HG03457 (cell line): Measurements from ENCODE around the gene USP22.

Source experiments
- ATAC-seq: cut with Tn5 transposase; IDR thresholded peaks from one replicate; pipeline ENCODE4 v1.9.1; 2021; ENCODE audit warnings: moderate number of reproducible peaks; ENCODE audit not compliant: unreplicated experiment

Gene USP22

DNA sequence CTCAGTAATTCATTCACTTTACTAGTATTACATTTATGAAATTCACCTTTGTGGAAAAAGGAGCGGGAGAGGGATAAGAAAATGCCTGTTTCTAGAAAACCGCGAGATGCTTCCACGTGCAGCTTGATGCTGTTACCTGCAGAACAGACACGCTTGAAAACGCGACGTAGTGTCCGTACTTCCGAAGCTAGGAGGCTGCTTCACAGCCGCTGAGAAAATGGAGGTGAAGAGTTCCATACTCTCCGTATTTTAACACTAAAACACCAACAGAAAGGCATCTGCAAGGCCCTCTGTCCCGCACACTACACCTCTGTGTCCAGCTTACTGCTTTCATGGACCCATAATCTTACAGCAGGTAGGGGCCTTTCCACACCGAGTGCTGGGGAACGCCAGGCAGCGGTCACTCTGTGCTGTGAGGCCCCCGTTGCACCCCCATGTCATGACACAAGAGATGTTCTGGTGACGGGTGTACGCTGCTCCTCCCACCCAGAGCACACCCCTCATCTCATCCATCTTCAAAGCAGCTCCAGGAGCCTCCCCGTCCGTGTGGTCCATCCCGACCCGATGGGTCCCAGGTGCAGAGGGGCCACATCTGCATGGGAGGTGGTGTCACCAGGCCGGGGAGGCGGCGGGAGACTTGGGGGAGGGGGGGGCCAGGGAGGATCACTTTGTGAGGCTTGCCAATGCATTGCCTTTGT lies 40.4 kb downstream of the USP22 start:
- ATAC-seq: no peak

- ATAC-seq: no peak
Measured at GRCh38 chr17:21001813-21002221, 41.0 kb downstream of the USP22 start.

- ATAC-seq: no peak
Measured at GRCh38 chr17:21001111-21001812, 41.5 kb downstream of the USP22 start.

DNA sequence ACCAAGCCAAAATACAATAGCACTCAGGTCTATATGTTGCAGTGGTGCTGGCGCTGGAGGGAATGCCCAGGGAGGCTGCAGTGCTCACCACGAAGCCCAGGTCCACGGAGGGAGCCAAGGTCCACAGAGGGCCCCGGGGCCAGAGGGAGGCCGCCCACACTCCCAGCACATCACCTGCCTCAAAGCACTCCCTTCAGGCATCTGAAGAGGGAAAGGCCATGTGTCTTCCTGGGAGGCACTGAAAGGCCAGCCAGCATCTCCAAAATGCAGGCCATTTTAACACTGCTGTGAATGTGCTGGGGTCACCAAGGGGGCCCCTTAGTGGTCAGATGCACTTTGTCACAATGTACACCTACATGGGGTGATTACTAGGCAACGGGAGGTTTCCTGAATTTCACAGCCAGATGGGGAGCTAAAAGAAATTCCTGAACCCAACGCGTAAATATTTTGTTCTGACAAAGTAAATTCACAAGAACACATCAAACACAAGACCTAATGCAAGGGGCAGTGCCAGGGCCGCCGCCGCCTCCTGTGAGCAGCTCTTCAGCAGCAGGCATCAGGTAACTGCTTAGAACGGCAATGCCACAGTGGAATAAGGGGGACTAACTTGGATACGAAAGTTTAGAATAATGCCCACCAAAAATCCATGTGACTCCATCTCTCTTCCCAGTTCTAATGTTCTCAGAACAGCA lies 42.8 kb downstream of the USP22 start:
- no peak for ATAC-seq

- no peak for ATAC-seq
Measured at GRCh38 chr17:20999044-20999573, 43.7 kb downstream of the USP22 start.

- ATAC-seq: no peak
Measured at GRCh38 chr17:20998571-20999043, 44.2 kb downstream of the USP22 start.

- ATAC-seq: no peak
Measured at GRCh38 chr17:20997711-20998570, 44.9 kb downstream of the USP22 start.

DNA sequence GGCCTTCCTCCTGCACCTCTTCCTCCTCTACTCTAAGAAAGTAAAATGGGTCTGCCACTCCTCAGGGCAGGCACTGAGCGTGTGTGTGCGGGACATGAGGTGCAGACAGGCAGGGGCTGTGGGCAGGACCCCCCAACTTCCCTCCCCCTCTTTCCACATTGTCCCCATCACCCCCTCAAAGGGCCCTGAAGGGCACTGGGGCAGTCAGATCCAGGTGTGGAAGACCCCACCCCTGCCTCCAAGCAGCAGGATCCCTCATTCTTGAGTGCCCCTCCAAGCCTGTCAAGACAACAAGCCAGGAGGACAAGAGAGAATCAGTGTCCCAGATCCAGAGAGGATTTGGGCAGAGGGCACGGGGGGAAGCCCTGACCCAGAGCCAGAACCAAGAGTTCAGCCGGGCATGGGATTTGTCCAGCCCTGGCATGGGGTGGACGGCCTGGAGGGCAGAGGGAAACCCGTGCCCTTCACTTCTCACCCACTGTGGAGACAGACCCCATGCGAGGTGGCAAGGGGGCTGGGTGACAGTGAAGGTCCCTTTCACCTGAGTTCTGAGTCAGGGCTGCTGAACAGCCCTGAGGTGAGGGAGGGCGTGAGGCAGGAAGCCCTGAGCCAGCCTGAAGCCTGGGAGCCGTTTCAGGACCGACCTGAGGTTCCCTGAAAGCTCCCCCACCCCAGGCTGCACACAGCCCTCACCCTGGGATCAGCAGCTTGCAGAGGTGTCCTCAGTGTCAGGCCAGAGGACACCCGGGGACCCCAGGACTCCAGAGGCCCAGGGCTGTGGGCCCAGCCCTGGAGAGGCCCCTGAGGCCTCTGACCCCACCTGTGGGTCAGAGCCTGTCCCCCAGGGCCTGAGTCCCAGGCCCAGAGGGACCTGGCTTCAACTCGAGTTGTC lies 45.8 kb downstream of the USP22 start:
- no peak for ATAC-seq

DNA sequence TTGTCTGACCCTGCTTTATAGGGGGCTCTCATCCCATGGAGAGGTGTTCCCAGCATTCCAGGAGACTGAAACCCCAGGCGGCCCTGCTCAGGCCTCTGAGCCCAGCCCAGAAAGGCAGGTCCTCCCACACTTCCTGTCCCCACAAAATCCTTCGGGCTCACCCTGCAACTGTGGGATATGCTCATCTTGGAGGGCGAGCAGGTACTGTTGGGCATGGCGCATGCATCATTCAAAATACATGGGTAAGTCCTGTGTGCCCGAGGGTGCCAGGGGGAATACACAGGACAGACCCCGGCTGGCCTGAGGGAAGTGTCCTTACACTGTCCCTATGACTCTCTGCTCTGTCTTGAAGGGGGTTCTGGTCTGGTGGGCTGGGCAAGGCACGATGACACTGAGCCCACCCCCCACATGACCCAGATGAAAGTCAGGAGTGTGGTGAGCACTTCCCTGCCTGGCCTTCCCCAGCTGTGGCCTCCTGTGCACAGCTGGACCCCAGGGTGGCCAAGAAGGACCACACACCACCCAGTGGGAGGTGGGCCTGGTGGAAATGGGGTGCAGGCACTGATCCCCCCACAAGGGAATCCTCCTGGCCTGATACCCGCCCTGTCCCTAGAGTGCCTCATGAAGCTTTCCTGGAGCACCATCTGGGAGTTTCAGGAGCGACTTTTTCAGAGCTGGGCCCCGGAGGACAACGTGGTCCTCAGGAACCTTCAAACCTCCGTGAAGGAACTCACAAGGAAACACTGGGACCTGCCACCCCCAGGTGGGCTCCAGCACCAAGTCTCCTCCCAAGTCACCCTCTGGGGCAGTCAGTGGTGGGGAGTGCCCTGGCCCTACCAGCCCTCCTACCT lies 46.7 kb downstream of the USP22 start:
- ATAC-seq: no peak

DNA sequence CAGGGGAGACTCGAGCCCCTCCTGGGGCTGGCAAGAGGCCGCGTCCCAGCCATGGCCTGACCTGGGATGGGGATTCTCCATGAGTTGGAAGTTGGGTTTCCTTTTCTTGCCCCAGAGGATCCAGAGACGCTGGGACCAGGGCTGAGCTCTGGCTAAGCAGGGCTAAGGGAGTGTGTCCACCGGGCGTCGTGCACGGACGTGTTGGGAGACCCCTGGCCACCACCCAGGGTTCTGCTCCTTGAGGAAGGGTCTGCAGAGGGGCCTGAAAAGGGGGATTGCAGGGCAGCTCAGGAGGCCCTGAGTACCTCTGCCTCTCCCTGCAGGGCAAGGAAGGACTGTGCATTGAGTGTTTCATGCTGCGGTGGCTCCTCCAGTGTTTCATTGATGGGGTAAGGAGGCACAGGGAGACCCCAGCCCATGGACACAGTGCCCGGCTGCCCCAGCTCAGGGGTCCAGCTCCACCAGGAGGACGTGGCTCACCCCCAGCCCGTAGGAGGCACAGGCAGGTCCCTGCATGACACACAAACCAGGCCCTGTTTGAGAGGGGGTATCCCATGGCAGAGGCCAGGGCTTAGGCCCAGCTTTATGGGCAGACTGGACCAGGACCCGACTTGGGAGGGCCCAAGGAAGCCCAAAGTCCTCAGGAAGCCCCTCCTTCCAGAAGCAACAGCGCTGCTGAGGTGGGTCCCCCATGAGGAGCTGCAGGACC lies 47.5 kb downstream of the USP22 start:
- ATAC-seq: no peak

DNA sequence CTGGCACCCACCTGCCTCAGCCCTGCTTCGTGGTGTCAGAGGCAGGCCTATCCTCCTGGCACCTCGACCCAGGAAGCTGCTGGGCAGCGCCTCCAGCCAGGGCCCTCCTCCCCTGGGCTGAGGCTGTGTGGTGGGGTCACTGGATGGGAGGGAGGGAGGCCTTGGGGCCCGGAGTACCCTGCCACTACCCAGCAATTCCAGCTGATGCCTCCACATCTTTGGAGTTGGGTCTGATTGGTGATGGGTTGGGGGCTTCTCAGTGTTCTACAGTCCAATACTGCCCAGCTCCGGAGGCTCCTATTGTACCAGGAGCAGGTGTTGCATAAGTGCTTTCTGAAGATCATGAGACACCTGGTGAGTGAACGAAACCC lies 48.0 kb downstream of the USP22 start:
- ATAC-seq: no peak

GRCh38 chr17:20993863-20994778 lies 48.7 kb downstream of the USP22 start:
- ATAC-seq: no peak

DNA sequence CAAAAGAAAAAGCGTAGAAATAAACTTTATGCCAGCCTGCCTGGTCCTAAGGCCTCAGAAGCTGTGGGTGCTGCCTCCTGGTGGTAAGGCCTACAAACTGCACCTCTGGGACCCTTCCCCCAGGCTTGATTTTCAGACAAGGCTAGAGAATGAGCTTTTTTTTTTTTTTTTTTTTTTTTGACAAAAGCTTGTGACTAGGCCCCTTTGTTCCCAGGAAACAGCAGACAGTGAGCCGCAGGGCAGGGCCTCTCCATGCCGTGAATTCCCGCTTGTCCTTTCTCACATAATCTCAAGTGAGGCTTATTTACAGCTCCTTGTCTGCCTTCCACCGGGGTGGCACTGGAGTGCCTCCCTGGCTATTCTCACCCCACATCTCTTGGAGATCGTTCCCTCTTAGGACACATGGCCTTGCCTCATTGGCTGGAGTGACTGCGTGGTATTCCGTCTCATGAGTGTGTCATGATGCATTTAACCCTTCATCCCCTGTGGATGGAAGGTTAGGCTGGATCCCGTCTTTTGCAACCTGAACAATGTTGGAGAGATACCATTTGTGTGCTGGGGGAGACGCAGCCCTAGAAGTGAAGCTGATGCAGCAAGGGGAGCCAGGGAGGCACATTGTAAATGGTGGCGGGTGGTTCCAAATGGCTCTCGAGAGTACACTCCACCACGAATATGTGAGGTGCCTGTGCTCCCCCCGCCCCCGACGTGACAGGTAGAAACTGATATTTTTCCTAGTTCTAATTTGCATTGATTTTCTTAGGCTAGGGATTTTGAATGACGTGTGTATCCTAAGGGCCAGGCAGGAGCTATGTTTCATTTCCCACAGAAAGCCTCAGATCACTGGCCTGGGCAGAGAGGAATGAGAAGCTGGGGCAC lies 49.6 kb downstream of the USP22 start:
- ATAC-seq: no peak

- no peak for ATAC-seq
Measured at GRCh38 chr17:20992416-20992815, 50.4 kb downstream of the USP22 start.

DNA sequence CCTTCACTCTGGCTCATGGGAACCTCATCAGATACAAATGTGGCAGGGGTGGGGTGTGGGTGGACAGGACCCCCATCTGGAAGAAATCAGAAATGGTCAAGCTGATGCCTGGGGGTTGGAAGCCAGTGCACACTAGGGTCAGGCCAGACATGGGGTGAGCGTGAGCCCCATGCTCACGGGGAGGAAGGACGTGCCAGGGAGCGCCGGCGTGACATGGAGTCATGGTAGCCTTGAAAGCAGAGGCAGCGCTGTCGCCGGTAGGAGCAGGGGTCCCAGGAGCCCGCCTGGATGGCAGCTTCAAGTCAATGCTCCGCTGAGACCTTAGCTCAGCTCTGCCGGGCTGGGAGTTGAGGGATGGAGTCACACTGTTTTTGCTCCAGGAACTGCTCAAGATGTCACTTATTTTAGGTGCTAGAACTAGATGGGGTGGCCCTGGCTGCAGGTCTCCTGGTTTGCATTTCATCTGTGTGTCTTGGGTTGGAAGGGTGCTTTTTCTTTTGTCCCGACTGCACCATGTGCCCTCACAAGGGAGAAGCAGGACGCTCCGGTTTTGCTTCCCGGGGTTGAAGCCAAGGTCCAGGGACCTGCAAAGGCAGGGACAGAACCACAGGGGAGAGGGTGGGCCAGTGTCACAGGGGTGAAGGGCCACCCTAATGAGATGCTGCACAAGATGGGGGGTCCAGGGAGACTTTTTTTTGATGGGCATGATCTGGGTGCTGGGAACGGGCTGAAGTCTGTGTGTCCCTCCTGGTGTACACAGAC lies 51.4 kb downstream of the USP22 start:
- no peak for ATAC-seq
